H9 (cell line): Measurements from ENCODE around the gene TCN2. TPM values are rescaled to one million over a fixed set of nuclear protein-coding genes. Genes with fewer than 3 reads are reported as not detected.

ENCODE experiments used
- DNase-seq: peaks from one replicate; pipeline ENCODE4 v3.0.0-alpha.2; 2017
- H2AFZ ChIP-seq: one replicate; pipeline ENCODE4 v1.6.1; 2013; ENCODE audit warnings: mild to moderate bottlenecking, low read length, control low read depth, moderate library complexity
- H2AK5ac ChIP-seq: 2 replicates; pipeline ENCODE4 v1.6.1; 2013; ENCODE audit warnings: low read length, control low read depth, mixed read lengths; ENCODE audit not compliant: insufficient read length
- H2BK120ac ChIP-seq: one replicate; pipeline ENCODE4 v1.6.1; 2013; ENCODE audit warnings: low read depth, mild to moderate bottlenecking, low read length, control low read depth, inconsistent platforms; ENCODE audit not compliant: poor library complexity, severe bottlenecking
- H2BK12ac ChIP-seq: 2 replicates; pipeline ENCODE4 v1.6.1; 2013; ENCODE audit warnings: low read length, control low read depth, mixed read lengths, low read depth; ENCODE audit not compliant: insufficient read length
- H2BK15ac ChIP-seq: 2 replicates; pipeline ENCODE4 v1.6.1; 2013; ENCODE audit warnings: low read depth, low read length, control low read depth
- H2BK20ac ChIP-seq: one replicate; pipeline ENCODE4 v1.6.1; 2013; ENCODE audit warnings: low read depth, mild to moderate bottlenecking, low read length, control low read depth, inconsistent platforms; ENCODE audit not compliant: poor library complexity, severe bottlenecking
- H2BK5ac ChIP-seq: 2 replicates; pipeline ENCODE4 v1.6.1; 2013; ENCODE audit warnings: low read length, control low read depth, mixed read lengths; ENCODE audit not compliant: insufficient read length
- H3K14ac ChIP-seq: 2 replicates; pipeline ENCODE4 v1.6.1; 2013; ENCODE audit warnings: low read length, control low read depth; ENCODE audit not compliant: insufficient read depth
- H3K18ac ChIP-seq: 2 replicates; pipeline ENCODE4 v1.6.1; 2013; ENCODE audit warnings: low read depth, mild to moderate bottlenecking, mixed read lengths, low read length, control low read depth; ENCODE audit not compliant: insufficient read length
- H3K23ac ChIP-seq: 2 replicates; pipeline ENCODE4 v1.6.1; 2013; ENCODE audit warnings: low read length, control low read depth, mixed read lengths, low read depth; ENCODE audit not compliant: insufficient read length
- H3K23me2 ChIP-seq: 2 replicates; pipeline ENCODE4 v1.6.1; 2013; ENCODE audit warnings: low read depth, mild to moderate bottlenecking, mixed read lengths, low read length, control low read depth; ENCODE audit not compliant: insufficient read length, poor library complexity, severe bottlenecking
- H3K27ac ChIP-seq: 2 replicates; pipeline ENCODE4 v1.5.1; 2013; ENCODE audit warnings: low read length, control low read depth, mixed read lengths, low read depth; ENCODE audit not compliant: insufficient read length
- H3K27me3 ChIP-seq: 2 replicates; pipeline ENCODE4 v1.6.1; 2013; ENCODE audit warnings: low read length, control low read depth, inconsistent platforms; ENCODE audit not compliant: insufficient read depth
- H3K4ac ChIP-seq: 2 replicates; pipeline ENCODE4 v1.6.1; 2013; ENCODE audit warnings: low read depth, mild to moderate bottlenecking, control low read depth, inconsistent platforms, low read length, moderate library complexity
- H3K4me1 ChIP-seq: 2 replicates; pipeline ENCODE4 v1.6.1; 2013; ENCODE audit warnings: low read length, control low read depth, inconsistent platforms; ENCODE audit not compliant: insufficient read depth
- H3K4me2 ChIP-seq: 2 replicates; pipeline ENCODE4 v1.6.1; 2013; ENCODE audit warnings: low read length, control low read depth, mixed read lengths; ENCODE audit not compliant: insufficient read length, insufficient read depth
- H3K56ac ChIP-seq: 2 replicates; pipeline ENCODE4 v1.6.1; 2013; ENCODE audit warnings: low read depth, mild to moderate bottlenecking, mixed read lengths, low read length, control low read depth; ENCODE audit not compliant: insufficient read length
- H3K79me1 ChIP-seq: 2 replicates; pipeline ENCODE4 v1.6.1; 2013; ENCODE audit warnings: low read depth, mild to moderate bottlenecking, moderate library complexity, low read length, control low read depth, inconsistent platforms; ENCODE audit not compliant: insufficient read depth, poor library complexity, severe bottlenecking
- H3K79me2 ChIP-seq: 2 replicates; pipeline ENCODE4 v1.6.1; 2013; ENCODE audit warnings: low read length, control low read depth, inconsistent platforms; ENCODE audit not compliant: insufficient read depth
- H3K9ac ChIP-seq: 2 replicates; pipeline ENCODE4 v1.6.1; 2013; ENCODE audit warnings: low read length, control low read depth, mixed read lengths; ENCODE audit not compliant: insufficient read length; ENCODE audit errors: extremely low read depth
- H3K9me3 ChIP-seq: one replicate; pipeline ENCODE4 v1.6.1; 2013; ENCODE audit warnings: low read depth, low read length, inconsistent platforms; ENCODE audit not compliant: control insufficient read depth
- H3T11ph ChIP-seq: one replicate; pipeline ENCODE4 v1.6.1; 2013; ENCODE audit warnings: mild to moderate bottlenecking, low read length, control low read depth, inconsistent platforms
- H4K20me1 ChIP-seq: one replicate; pipeline ENCODE4 v1.6.1; 2013; ENCODE audit not compliant: control insufficient read depth, insufficient read length, insufficient read depth
- H4K5ac ChIP-seq: 2 replicates; pipeline ENCODE4 v1.6.1; 2013; ENCODE audit warnings: low read depth, mild to moderate bottlenecking, mixed read lengths, low read length, control low read depth; ENCODE audit not compliant: insufficient read length
- H4K8ac ChIP-seq: replicated peaks from 2 replicates; pipeline ENCODE4 v1.6.1; 2013; ENCODE audit warnings: low read length, control low read depth, mixed read lengths, low read depth; ENCODE audit not compliant: insufficient read length
- H4K91ac ChIP-seq: 2 replicates; pipeline ENCODE4 v1.6.1; 2013; ENCODE audit warnings: low read depth, mild to moderate bottlenecking, moderate library complexity, mixed read lengths, low read length, control low read depth; ENCODE audit not compliant: insufficient read length
- H3K27ac Mint-ChIP-seq, 3 experiments: 2 replicates in 2 of 3; 3 replicates in 1 of 3; pipeline ENCODE4 v1.8.0; 2020 to 2021; ENCODE audit warnings: mixed read lengths in 3 of 3, mild to moderate bottlenecking in 1 of 3, moderate library complexity in 1 of 3
- H3K27me3 Mint-ChIP-seq: 2 replicates; pipeline ENCODE4 v1.8.0; 2021; ENCODE audit warnings: low read depth, mild to moderate bottlenecking, moderate library complexity, mixed read lengths
- H3K36me3 Mint-ChIP-seq, 3 experiments: 2 replicates in 2 of 3; 3 replicates in 1 of 3; pipeline ENCODE4 v1.8.0; 2020 to 2021; ENCODE audit warnings: low read depth in 3 of 3, mixed read lengths in 3 of 3; ENCODE audit not compliant: insufficient read depth in 1 of 3
- H3K4me1 Mint-ChIP-seq, 2 experiments: 2 replicates each; pipeline ENCODE4 v1.8.0; 2020; ENCODE audit warnings: mixed read lengths in 2 of 2
- H3K4me3 Mint-ChIP-seq, 2 experiments: 2 replicates in 1 of 2; 3 replicates in 1 of 2; pipeline ENCODE4 v1.8.0; 2020 to 2021; ENCODE audit warnings: mild to moderate bottlenecking in 2 of 2, mixed read lengths in 2 of 2, moderate library complexity in 1 of 2
- H3K9me3 Mint-ChIP-seq, 2 experiments: 2 replicates in 1 of 2; 3 replicates in 1 of 2; pipeline ENCODE4 v1.8.0; 2020; ENCODE audit warnings: mild to moderate bottlenecking in 2 of 2, mixed read lengths in 2 of 2, moderate library complexity in 1 of 2
- WGBS: extraction: QIAGEN DNeasy Blood & Tissue Kit; methylation state at CpG from one replicate; pipeline ENCODE4 v1.1.7; 2013; ENCODE audit warnings: missing lambda C conversion rate, low lambda C conversion rate, mixed read lengths; ENCODE audit not compliant: insufficient read length; ENCODE audit errors: extremely low coverage; 5-methylcytosine and 5-hydroxymethylcytosine counted together
- total RNA-seq: library from RNA; stranded (reverse); gene quantifications from 2 replicates; pipeline ENCODE4 v1.2.1, GENCODE V29; 2021
- TF ChIP-seq, protein P1 (sequence below): fragments of 200-600 bp; sonication (generic); conservative IDR thresholded peaks from 3 replicates; pipeline ENCODE4 v1.8.0; 2021; ENCODE audit warnings: antibody characterized with exemption, mild to moderate bottlenecking

The TCN2 gene
- total RNA-seq, 1 experiment from 2014 or later: 42.2 TPM

DNA sequence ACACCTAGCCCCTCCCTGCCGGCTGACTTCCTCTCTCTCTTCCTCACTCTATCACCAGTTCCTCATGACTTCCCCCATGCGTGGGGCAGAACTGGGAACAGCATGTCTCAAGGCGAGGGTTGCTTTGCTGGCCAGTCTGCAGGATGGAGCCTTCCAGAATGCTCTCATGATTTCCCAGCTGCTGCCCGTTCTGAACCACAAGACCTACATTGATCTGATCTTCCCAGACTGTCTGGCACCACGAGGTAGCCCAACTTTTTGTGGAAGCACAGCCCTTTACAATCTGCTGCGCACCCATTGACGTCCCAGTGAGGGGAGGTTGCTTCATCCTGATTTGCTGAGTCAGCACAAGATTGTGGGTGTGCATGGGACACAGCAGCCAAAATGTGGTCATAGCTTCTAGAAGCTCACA, 8.6 kb downstream of the TCN2 start:
- Histone ChIP-seq H2AK5ac (no peak overlapping the region), H3T11ph (no peak overlapping the region), H3K23ac (no peak overlapping the region), H2BK120ac (no peak overlapping the region), H3K14ac (no peak overlapping the region), H2BK15ac (no peak overlapping the region), H3K79me1 (no peaks in the 10 kb centered on the region), H3K56ac (no peak overlapping the region), H3K9ac (no peak overlapping the region), H4K8ac (no peak overlapping the region), H3K9me3 (no peaks in the 10 kb centered on the region), H2AFZ (no peak overlapping the region), H3K27ac (no peak overlapping the region), H2BK20ac (no peak overlapping the region), H2BK5ac (no peak overlapping the region), H3K27me3 (no peaks in the 10 kb centered on the region), H4K91ac (no peak overlapping the region), H2BK12ac (no peak overlapping the region), H3K23me2 (no peaks in the 10 kb centered on the region), H3K4me2 (no peak overlapping the region), H3K18ac (no peak overlapping the region), H3K4ac (no peak overlapping the region), H3K79me2 (no peaks in the 10 kb centered on the region), H4K5ac (no peak overlapping the region), H4K20me1 (no peaks in the 10 kb centered on the region), H3K4me1 (no peaks in the 10 kb centered on the region)
- peaks cover 43 to 82% (median 77%) of the 10 kb centered on the region in 3 experiments for H3K36me3 Mint-ChIP-seq
- H3K27me3 Mint-ChIP-seq: no peaks in the 10 kb centered on the region
- DNase-seq: no peak
- no peaks in the 10 kb centered on the region for H3K9me3 Mint-ChIP-seq
- no peak overlapping the region for H3K27ac Mint-ChIP-seq
- no peaks in the 10 kb centered on the region for H3K4me1 Mint-ChIP-seq
- TF ChIP-seq, protein P1, sequence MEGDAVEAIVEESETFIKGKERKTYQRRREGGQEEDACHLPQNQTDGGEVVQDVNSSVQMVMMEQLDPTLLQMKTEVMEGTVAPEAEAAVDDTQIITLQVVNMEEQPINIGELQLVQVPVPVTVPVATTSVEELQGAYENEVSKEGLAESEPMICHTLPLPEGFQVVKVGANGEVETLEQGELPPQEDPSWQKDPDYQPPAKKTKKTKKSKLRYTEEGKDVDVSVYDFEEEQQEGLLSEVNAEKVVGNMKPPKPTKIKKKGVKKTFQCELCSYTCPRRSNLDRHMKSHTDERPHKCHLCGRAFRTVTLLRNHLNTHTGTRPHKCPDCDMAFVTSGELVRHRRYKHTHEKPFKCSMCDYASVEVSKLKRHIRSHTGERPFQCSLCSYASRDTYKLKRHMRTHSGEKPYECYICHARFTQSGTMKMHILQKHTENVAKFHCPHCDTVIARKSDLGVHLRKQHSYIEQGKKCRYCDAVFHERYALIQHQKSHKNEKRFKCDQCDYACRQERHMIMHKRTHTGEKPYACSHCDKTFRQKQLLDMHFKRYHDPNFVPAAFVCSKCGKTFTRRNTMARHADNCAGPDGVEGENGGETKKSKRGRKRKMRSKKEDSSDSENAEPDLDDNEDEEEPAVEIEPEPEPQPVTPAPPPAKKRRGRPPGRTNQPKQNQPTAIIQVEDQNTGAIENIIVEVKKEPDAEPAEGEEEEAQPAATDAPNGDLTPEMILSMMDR: no peak
- H3K4me3 Mint-ChIP-seq: no peak overlapping the region
- WGBS: no CpG with 5 or more reads among the region's 7 CpGs
